ENCODE data around the gene VASH1.
A peak's percentile ranks its signal among the peaks of the same experiment; 100 is the strongest.

Gene VASH1

DNA sequence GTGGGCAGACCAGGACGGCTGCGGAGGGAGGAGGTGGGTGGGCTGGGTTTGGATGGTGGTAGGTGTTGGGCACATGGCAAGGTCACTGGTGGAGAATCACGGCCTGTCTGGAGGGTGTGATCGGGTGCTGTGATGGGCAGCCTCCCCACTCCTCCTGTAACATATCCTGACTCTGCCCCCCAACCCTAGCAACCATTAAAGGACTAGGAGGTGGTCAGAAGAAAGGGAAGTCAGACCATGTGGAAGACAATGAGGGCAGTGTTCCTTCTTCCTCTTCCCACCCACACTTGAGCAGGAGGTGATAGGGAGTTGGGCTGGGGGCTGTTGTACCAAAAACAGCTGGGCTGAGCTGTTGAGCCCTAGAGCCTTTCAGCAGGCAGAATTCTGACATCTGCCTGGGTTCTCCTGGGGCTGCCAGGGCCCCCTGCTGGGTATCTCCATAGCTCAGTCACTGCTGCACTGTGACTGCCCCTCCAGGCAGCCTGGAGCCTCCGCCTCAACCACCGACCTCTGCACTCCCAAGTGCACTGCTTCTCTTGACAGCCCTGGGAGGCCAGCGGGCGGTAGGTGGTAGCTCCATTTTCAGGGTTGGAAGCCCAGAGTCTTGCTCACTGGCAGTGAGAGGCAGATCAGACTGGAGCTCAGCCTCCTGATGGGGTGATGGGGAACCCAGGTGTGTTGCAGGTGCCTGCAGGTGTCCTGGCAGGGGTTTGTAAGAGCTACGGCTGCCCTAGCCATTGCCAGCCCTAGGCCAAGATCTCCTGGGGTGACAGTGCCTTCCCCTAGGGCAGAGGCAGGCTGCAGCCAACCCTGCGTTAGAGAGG lies 15.4 kb downstream of the VASH1 start:
- H3K27ac ChIP-seq: no peak overlapping the region
- no peaks in the 10 kb centered on the region for H3K9me3 ChIP-seq (ENCODE audit: control insufficient read depth, low read length)
- no peaks in the 10 kb centered on the region for H3K79me2 ChIP-seq
- H3K4me3 ChIP-seq (ENCODE audit: low read depth, low read length): no peak overlapping the region
- no peaks in the 10 kb centered on the region for H3K36me3 ChIP-seq (ENCODE audit: control insufficient read depth, insufficient read depth, low read length)
- no peaks in the 10 kb centered on the region for H3K27me3 ChIP-seq (ENCODE audit: control insufficient read depth, insufficient read depth, low read length)
- no peak overlapping the region for H3K9ac ChIP-seq
- H2AFZ ChIP-seq: no peak overlapping the region
- H3K4me2 ChIP-seq (ENCODE audit: low read length): no peak overlapping the region
- H3K4me1 ChIP-seq: peaks cover 13% of the 10 kb centered on the region
- TF ChIP-seq, protein P1, sequence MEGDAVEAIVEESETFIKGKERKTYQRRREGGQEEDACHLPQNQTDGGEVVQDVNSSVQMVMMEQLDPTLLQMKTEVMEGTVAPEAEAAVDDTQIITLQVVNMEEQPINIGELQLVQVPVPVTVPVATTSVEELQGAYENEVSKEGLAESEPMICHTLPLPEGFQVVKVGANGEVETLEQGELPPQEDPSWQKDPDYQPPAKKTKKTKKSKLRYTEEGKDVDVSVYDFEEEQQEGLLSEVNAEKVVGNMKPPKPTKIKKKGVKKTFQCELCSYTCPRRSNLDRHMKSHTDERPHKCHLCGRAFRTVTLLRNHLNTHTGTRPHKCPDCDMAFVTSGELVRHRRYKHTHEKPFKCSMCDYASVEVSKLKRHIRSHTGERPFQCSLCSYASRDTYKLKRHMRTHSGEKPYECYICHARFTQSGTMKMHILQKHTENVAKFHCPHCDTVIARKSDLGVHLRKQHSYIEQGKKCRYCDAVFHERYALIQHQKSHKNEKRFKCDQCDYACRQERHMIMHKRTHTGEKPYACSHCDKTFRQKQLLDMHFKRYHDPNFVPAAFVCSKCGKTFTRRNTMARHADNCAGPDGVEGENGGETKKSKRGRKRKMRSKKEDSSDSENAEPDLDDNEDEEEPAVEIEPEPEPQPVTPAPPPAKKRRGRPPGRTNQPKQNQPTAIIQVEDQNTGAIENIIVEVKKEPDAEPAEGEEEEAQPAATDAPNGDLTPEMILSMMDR (IDR thresholded peaks at IDR 0.05): no peak

GRCh38 chr14:76777721-76778120 lies 16.5 kb downstream of the VASH1 start:
- Histone ChIP-seq H3K36me3 (ENCODE audit: control insufficient read depth, insufficient read depth, low read length) (no peaks in the 10 kb centered on the region), H3K27ac (peak overlapping the region; percentile 29), H3K4me1 (peaks cover 10% of the 10 kb centered on the region), H3K27me3 (ENCODE audit: control insufficient read depth, insufficient read depth, low read length) (no peaks in the 10 kb centered on the region), H3K9ac (no peak overlapping the region), H3K9me3 (ENCODE audit: control insufficient read depth, low read length) (no peaks in the 10 kb centered on the region), H3K79me2 (no peaks in the 10 kb centered on the region), H3K4me2 (ENCODE audit: low read length) (no peak overlapping the region), H3K4me3 (ENCODE audit: low read depth, low read length) (no peak overlapping the region), H2AFZ (no peak overlapping the region)
- TF ChIP-seq, protein P1 (IDR thresholded peaks at IDR 0.05): no peak

DNA sequence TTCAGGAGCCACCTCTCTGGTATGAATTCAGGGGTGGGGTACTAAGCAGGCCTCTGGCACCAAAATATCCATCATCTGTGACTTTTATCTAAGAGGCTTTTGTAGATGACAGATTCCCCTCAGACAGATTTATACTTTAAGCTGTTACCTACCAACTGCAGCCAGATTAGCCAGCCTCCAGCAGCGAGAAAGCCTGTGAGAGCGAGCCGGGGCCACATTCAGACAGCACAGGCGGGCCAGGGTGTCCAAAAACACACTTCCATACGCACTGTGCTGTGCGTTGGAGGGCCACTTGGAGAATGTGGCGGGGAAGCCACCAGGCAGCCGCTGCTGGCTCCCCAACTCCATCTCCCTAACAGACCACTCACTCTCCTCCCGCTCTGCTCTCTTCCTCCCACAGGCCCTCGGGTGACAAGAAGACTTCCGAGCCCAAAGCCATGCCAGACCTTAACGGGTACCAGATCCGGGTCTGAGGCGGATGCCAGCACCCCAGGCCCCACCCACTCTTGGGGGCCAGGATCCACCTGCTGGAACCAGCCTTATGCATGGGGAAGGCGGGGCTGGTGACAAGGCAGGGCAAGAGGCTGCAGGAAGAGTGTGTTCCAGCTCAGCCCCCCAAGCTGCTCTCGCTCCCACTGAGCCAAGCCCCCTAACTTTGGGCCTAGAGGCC lies 17.4 kb downstream of the VASH1 start:
- Histone ChIP-seq H3K9ac (no peak overlapping the region), H3K79me2 (no peaks in the 10 kb centered on the region), H3K4me3 (ENCODE audit: low read depth, low read length) (no peak overlapping the region), H3K4me2 (ENCODE audit: low read length) (no peak overlapping the region), H3K27ac (peak overlapping the region; percentile 55), H3K36me3 (ENCODE audit: control insufficient read depth, insufficient read depth, low read length) (no peaks in the 10 kb centered on the region), H3K27me3 (ENCODE audit: control insufficient read depth, insufficient read depth, low read length) (no peaks in the 10 kb centered on the region), H3K4me1 (peaks cover 10% of the 10 kb centered on the region), H2AFZ (no peak overlapping the region), H3K9me3 (ENCODE audit: control insufficient read depth, low read length) (no peaks in the 10 kb centered on the region)
- TF ChIP-seq, protein P1 (IDR thresholded peaks at IDR 0.05): no peak

DNA sequence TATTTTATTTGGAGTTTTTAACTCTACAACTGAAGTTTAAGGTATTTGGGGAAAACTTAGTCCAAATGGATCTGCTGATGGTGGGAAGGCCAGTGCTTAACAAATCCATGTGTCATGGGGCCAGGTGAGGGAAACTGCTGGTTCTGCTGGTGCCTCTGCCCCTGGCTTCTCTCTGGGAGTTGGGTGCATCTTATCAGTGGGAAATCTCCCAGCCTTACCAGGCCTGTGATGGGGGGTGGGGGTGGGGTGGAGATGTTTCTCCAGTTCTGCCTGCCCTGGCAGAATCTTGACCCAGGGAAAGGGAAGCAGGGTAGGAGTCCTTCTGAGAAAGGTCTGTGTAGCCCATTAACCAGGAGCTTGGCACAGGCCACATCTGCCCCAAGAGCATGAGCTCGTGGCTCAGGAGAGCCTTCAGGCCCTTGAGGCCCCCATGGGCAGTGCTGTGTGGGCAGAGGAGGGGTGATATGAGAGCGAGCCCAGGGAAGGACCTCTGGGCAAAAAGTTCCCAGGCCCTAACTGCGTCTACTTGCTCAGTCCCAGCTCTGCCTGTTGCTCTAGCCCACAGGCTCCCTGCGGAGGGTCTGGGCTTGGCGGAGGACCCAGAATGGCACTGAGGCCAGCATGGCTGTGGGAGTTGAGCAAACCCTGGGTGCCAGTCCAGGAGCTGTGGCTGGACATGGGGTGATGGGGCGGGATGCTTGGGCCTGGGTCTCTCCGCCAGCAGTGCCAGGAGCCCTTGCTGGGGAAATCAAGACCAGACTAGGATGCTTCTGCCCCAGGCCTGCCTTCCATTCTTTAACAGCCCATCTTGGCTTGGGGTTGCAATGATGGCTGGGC lies 18.2 kb downstream of the VASH1 start:
- H3K4me1 ChIP-seq: peaks cover 10% of the 10 kb centered on the region
- TF ChIP-seq, protein P1 (IDR thresholded peaks at IDR 0.05): no peak
- H3K9me3 ChIP-seq (ENCODE audit: control insufficient read depth, low read length): no peaks in the 10 kb centered on the region
- peak overlapping the region; percentile 55 for H3K27ac ChIP-seq
- H3K27me3 ChIP-seq (ENCODE audit: control insufficient read depth, insufficient read depth, low read length): no peaks in the 10 kb centered on the region
- H3K9ac ChIP-seq: no peak overlapping the region
- no peaks in the 10 kb centered on the region for H3K79me2 ChIP-seq
- H2AFZ ChIP-seq: no peak overlapping the region
- no peak overlapping the region for H3K4me2 ChIP-seq (ENCODE audit: low read length)
- H3K36me3 ChIP-seq (ENCODE audit: control insufficient read depth, insufficient read depth, low read length): no peaks in the 10 kb centered on the region
- H3K4me3 ChIP-seq (ENCODE audit: low read depth, low read length): no peak overlapping the region

Data from parathyroid adenoma (tissue), 2 donors.